Stimulated activated naive CD8-positive, alpha-beta T cell treated with anti-CD3 and anti-CD28 coated beads, Interleukin-15, amount 100 ng/mL, for 72 hours (primary cell): ENCODE results near the gene COL18A1.
A peak's percentile ranks its signal among the peaks of the same experiment; 100 is the strongest.
"Not testable (repeated sequence)": the region's sequence is repeated elsewhere in the genome, so short reads cannot be mapped to it uniquely, and the experiment has no call there.

Experiments
- ATAC-seq: fragments of 150-1000 bp; cut with Tn5 transposase; 2 replicates; pipeline ENCODE4 v1.10.0; 2021; ENCODE audit warnings: mild to moderate bottlenecking, moderate library complexity
- DNase-seq, 2 donors: peaks; one replicate each; pipeline ENCODE4 v3.0.0; 2021 to 2022
- H3K27ac Mint-ChIP-seq, 2 donors: one replicate each; pipeline ENCODE4 v1.8.0; 2022; ENCODE audit warnings: mild to moderate bottlenecking in 2 of 2, mixed read lengths in 2 of 2, moderate library complexity in 2 of 2
- H3K27me3 Mint-ChIP-seq: one replicate; pipeline ENCODE4 v1.8.0; 2022; ENCODE audit warnings: mixed read lengths
- H3K4me1 Mint-ChIP-seq: one replicate; pipeline ENCODE4 v1.8.0; 2022; ENCODE audit warnings: mild to moderate bottlenecking, mixed read lengths
- H3K4me3 Mint-ChIP-seq, 2 donors: one replicate each; pipeline ENCODE4 v1.8.0; 2022; ENCODE audit warnings: mild to moderate bottlenecking in 2 of 2, mixed read lengths in 2 of 2, moderate library complexity in 1 of 2
- H3K9me3 Mint-ChIP-seq, 2 donors: one replicate each; pipeline ENCODE4 v1.8.0; 2022; ENCODE audit warnings: mixed read lengths in 2 of 2

The COL18A1 gene

GRCh38 chr21:45559216-45560105, 154.5 kb downstream of the COL18A1 start:
- Mint-ChIP-seq H3K27me3 (peaks cover 29% of the 10 kb centered on the region), H3K4me3 (no peak overlapping the region), H3K27ac (no peak overlapping the region), H3K4me1 (peaks cover 9% of the 10 kb centered on the region), H3K9me3 (no peaks in the 10 kb centered on the region)
- DNase-seq (peak in 1 of 2 donors; percentile 7), ATAC-seq (no peak)

DNA sequence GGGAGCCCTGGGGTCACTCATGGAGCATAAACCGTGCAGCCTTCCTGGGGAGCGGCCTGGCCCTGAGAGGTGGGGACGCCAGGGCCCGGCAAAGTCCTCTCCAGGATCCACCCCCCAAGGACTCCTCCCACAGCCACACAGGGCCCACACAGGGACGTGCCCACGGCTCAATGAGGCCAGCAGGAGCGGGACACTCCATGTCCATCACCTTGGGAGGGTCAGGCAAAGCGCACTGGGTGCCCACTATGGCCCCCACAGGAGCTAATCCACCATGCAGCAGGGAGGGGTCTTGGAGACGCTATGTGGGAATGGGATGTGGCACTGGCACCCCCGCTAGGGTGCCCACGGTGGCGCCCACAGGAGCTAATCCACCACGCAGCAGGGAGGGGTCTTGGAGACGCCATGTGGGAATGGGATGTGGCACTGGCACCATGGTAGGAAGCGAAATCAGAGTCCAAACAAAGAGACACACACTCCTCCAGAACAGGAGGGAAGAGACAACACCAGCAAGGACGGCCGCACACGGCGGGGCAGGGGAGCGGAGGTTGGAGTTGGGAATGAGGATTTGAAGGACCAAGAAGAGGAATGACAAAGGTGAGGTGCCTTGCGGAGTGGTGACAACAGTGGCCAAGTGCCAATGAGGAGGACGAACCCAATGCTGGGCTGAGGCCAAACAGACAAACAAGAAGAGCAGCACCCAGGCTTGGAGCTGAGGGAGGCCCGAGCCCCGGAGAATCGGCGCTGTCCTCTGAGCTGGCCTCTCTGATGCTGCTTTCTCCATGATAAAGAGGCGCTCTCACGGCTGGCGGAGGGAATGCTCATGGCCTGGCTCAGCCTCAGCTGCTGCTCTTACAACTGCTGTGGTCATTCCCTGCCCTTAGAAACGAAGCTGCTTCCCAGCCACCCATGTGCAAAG, 155.4 kb downstream of the COL18A1 start:
- DNase-seq (peak in 1 of 2 donors; percentile 2), ATAC-seq (no peak)
- peaks cover 5% of the 10 kb centered on the region for H3K4me1 Mint-ChIP-seq
- H3K27ac Mint-ChIP-seq, result no peak overlapping the region
- H3K9me3 Mint-ChIP-seq, result no peaks in the 10 kb centered on the region
- no peak overlapping the region for H3K4me3 Mint-ChIP-seq
- H3K27me3 Mint-ChIP-seq, result peaks cover 29% of the 10 kb centered on the region

DNA sequence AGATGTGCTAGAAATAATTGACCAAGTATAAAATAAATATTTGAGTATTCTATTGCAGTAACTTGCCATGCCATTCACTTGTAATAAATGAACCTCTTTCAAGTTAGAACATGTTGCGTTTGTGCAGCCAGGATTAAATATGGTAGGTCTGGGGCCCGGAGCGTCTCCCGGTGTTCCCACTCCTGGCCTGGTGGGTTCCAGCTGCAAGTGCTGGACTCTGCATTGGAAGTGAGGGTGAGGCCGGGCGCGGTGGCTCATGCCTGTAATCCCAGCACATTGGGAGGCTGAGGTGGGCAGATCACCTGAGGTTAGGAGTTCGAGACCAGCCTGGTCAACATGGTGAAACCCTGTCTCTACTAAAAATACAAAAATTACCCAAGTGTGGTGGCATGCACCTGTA, 156.3 kb downstream of the COL18A1 start:
- H3K9me3 Mint-ChIP-seq, H3K27ac Mint-ChIP-seq, H3K4me1 Mint-ChIP-seq, ATAC-seq, H3K4me3 Mint-ChIP-seq: not testable (repeated sequence)
- H3K27me3 Mint-ChIP-seq, result peaks cover 29% of the 10 kb centered on the region
- peak in 1 of 2 donors; percentile 4 for DNase-seq

DNA sequence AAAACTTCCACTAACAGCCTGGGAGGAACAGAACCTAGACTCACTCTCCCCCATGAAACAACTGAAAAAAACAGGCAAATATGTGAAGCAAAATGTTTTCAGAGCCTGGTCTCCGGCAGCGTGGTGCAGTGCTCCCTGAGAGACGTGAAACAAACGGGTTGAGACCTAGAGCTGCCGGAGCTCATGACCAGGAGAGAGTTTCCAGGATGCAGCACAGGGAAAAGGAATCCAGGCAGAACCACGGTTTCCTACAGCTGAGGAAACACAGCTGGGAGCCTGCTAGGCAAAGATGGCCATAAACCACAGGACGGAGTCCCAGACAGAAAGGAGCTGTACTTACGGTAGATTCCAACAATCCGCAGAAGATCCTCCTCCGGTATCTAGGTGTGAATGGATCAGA, 157.4 kb downstream of the COL18A1 start:
- peaks cover 29% of the 10 kb centered on the region for H3K27me3 Mint-ChIP-seq
- H3K4me3 Mint-ChIP-seq, result no peak overlapping the region

GRCh38 chr21:45562965-45563364, 158.0 kb downstream of the COL18A1 start:
- Mint-ChIP-seq H3K4me3 (no peak overlapping the region), H3K27ac (no peak overlapping the region), H3K27me3 (peaks cover 29% of the 10 kb centered on the region), H3K4me1 (no peaks in the 10 kb centered on the region), H3K9me3 (no peaks in the 10 kb centered on the region)
- ATAC-seq (no peak), DNase-seq (no peak)

More for the DNA sequence above, 157.4 kb downstream of the COL18A1 start:
- no peak for DNase-seq
- Mint-ChIP-seq H3K27ac (no peak overlapping the region), H3K9me3 (no peaks in the 10 kb centered on the region), H3K4me1 (no peaks in the 10 kb centered on the region)
- ATAC-seq, result no peak
